HEK293 (cell line): ENCODE measurements around the gene GABBR2.
"Not testable (repeated sequence)": the region's sequence is repeated elsewhere in the genome, so short reads cannot be mapped to it uniquely, and the experiment has no call there.

Source experiments
- CTCF ChIA-PET: fragments of 350-600 bp; formaldehyde crosslinking; extraction: SDS; loops from one replicate; lab custom pipeline; 2021; ENCODE audit warnings: antibody characterized with exemption; lab: Yijun Ruan, JAX
- POLR2A ChIA-PET: fragments of 300-600 bp; formaldehyde crosslinking; extraction: SDS; loops from one replicate; lab custom pipeline; 2020; ENCODE audit warnings: antibody characterized with exemption, inconsistent platforms; lab: Yijun Ruan, JAX
- H3K27ac ChIP-seq: fragments of 200-500 bp; sonication (Bioruptor generic); 2 replicates; pipeline ENCODE4 v1.5.1; 2014; ENCODE audit warnings: low read depth, low read length, control low read depth, inconsistent platforms; ENCODE audit errors: extremely low read depth
- H3K36me3 ChIP-seq, 2 experiments: fragments of 200-500 bp in 1 of 2; sonication (Bioruptor generic) in 1 of 2; 1 replicate in 1 of 2; 2 replicates in 1 of 2; pipeline ENCODE4 v1.5.1; 2014 to 2017; ENCODE audit warnings: inconsistent platforms in 2 of 2, low read length in 2 of 2; ENCODE audit not compliant: control insufficient read depth in 2 of 2, insufficient read depth in 1 of 2
- H3K4me1 ChIP-seq: fragments of 200-500 bp; sonication (Bioruptor generic); 2 replicates; pipeline ENCODE4 v1.5.1; 2014; ENCODE audit warnings: mild to moderate bottlenecking, low read length, inconsistent platforms; ENCODE audit not compliant: control insufficient read depth, insufficient read depth
- H3K4me3 ChIP-seq: 2 replicates; pipeline ENCODE4 v1.5.1; 2011; ENCODE audit warnings: low read depth, mild to moderate bottlenecking, control low read depth, low read length, moderate library complexity
- H3K9me3 ChIP-seq: fragments of 200-500 bp; sonication (Bioruptor generic); 2 replicates; pipeline ENCODE4 v1.5.1; 2014; ENCODE audit warnings: low read depth, low read length, inconsistent platforms; ENCODE audit not compliant: control insufficient read depth, insufficient read depth
- KLF1 ChIP-seq: fragments of 450-650 bp; formaldehyde crosslinking; IDR thresholded peaks from 2 replicates; pipeline ENCODE4 v1.5.1; 2016; ENCODE audit warnings: missing biosample characterization, missing genetic modification characterization
- SCRT2 ChIP-seq: fragments of 450-650 bp; formaldehyde crosslinking; IDR thresholded peaks from 2 replicates; pipeline ENCODE4 v1.5.1; 2016; ENCODE audit warnings: missing biosample characterization, missing genetic modification characterization
- TRIM28 ChIP-seq: IDR thresholded peaks from 2 replicates; pipeline ENCODE4 v1.6.1; 2011; ENCODE audit warnings: low read length, control low read depth, borderline replicate concordance
- ZNF146 ChIP-seq: fragments of 450-650 bp; formaldehyde crosslinking; IDR thresholded peaks from 2 replicates; pipeline ENCODE4 v1.5.1; 2016; ENCODE audit warnings: missing biosample characterization, missing genetic modification characterization
- ZNF239 ChIP-seq: fragments of 450-650 bp; formaldehyde crosslinking; IDR thresholded peaks from 2 replicates; pipeline ENCODE4 v1.5.1; 2016; ENCODE audit warnings: missing biosample characterization, missing genetic modification characterization
- ZNF791 ChIP-seq: fragments of 450-650 bp; formaldehyde crosslinking; IDR thresholded peaks from 2 replicates; pipeline ENCODE4 v1.5.1; 2016; ENCODE audit warnings: missing biosample characterization, missing genetic modification characterization
- TF ChIP-seq, protein P1 (sequence below): fragments of 450-650 bp; formaldehyde crosslinking; IDR thresholded peaks from 2 replicates; pipeline ENCODE4 v1.5.1; 2016; ENCODE audit warnings: missing biosample characterization, missing genetic modification characterization
- TF ChIP-seq, protein P2 (sequence below): sonication (generic); formaldehyde crosslinking; IDR thresholded peaks from 2 replicates; pipeline ENCODE4 v1.8.1; 2022; ENCODE audit warnings: mild to moderate bottlenecking, moderate library complexity, missing genetic modification reagents
- TF ChIP-seq, protein P3 (sequence below): fragments of 450-650 bp; formaldehyde crosslinking; IDR thresholded peaks from 2 replicates; pipeline ENCODE4 v1.5.1; 2016; ENCODE audit warnings: missing biosample characterization, missing genetic modification characterization
- TF ChIP-seq, protein P4 (sequence below): fragments of 450-650 bp; formaldehyde crosslinking; IDR thresholded peaks from 2 replicates; pipeline ENCODE4 v1.5.1; 2016; ENCODE audit warnings: missing biosample characterization, missing genetic modification characterization
- TF ChIP-seq, protein P5 (sequence below): fragments of 450-650 bp; formaldehyde crosslinking; IDR thresholded peaks from 2 replicates; pipeline ENCODE4; 2016; ENCODE audit warnings: missing biosample characterization, missing genetic modification characterization

GABBR2 gene

DNA sequence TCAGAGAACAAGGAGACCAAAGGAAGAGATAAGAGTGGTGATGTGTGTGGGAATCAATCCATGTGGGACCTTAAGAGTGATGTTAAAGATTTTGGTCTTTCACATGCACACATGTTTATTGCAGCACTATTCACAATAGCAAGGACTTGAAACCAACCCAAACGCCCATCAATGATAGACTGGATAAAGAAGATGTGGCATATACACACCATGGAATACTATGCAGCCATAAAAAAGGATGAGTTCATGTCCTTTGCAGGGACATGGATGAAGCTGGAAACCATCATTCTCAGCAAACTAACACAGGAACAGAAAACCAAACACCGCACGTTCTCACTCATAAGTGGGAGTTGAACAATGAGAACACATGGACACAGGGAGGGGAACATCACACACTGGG is 53.3 kb downstream of the GABBR2 start:
- TF ChIP-seq ZNF146 (tag by site-specific recombination) = peak; percentile 67
- POLR2A ChIA-PET, H3K9me3 ChIP-seq, H3K36me3 ChIP-seq, H3K27ac ChIP-seq, H3K4me3 ChIP-seq, H3K4me1 ChIP-seq: not testable (repeated sequence)
- CTCF ChIA-PET = interaction anchor here (0.6 to 0.7 kb wide), 2 partner anchors 16 to 543 kb away, joined by 3 read pairs; no protein-coding TSS in a partner anchor

DNA sequence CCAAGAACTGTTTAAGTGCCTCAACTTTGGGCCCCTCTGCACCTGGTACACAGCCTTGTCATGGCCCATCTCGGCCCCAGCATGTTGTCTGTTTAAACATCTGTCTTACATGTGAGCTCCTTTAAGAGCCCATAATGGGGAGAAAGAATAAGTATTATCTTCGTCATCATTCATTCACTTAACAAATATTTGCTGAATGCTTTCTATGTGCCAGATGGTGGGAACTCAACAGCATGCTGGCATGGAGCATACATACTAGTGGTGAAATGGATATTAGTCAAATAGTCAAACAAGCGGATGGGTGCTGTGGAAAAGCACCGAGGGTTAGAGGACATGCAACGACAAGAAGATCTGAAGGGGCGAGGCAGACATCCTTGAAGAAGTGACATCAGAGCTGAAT is 54.5 kb downstream of the GABBR2 start:
- H3K4me3 ChIP-seq = no peak overlapping the region
- H3K27ac ChIP-seq = no peak overlapping the region
- ChIA-PET POLR2A (interaction anchor here (0.6 kb wide), 1 partner anchor 460 kb away, joined by 3 read pairs; no protein-coding TSS in a partner anchor), CTCF (interaction anchor here (1.3 kb wide), 1 partner anchor 121 kb away, joined by 3 read pairs; no protein-coding TSS in a partner anchor)
- no peaks in the 10 kb centered on the region for H3K36me3 ChIP-seq
- TF ChIP-seq SCRT2 (tag by site-specific recombination) (no peak), KLF1 (no peak), TRIM28 (no peak), ZNF791 (tag by site-specific recombination) (no peak)
- TF ChIP-seq, protein P1, sequence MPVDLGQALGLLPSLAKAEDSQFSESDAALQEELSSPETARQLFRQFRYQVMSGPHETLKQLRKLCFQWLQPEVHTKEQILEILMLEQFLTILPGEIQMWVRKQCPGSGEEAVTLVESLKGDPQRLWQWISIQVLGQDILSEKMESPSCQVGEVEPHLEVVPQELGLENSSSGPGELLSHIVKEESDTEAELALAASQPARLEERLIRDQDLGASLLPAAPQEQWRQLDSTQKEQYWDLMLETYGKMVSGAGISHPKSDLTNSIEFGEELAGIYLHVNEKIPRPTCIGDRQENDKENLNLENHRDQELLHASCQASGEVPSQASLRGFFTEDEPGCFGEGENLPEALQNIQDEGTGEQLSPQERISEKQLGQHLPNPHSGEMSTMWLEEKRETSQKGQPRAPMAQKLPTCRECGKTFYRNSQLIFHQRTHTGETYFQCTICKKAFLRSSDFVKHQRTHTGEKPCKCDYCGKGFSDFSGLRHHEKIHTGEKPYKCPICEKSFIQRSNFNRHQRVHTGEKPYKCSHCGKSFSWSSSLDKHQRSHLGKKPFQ = no peak
- no peaks in the 10 kb centered on the region for H3K4me1 ChIP-seq
- no peaks in the 10 kb centered on the region for H3K9me3 ChIP-seq

DNA sequence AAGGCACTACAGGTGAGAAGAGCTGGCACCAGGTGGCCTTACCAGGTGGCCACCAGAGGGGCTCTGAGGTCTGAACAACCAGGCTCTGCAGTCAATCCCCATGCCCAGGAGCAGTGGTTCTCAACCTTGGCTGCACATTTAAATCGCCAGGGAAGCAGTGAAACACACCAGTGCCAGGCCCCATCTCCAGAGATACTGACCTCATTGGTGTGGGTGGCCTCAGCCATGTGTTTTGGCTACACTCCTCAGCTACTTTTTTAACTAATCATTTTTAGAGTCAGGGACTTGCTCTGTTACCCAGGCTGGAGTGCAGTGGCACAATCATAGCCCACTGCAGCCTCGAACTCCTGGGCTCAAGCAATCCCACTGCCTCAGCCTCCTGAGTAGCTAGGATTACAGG is 56.0 kb downstream of the GABBR2 start:
- Histone ChIP-seq H3K36me3 (no peaks in the 10 kb centered on the region), H3K4me1 (no peaks in the 10 kb centered on the region), H3K4me3 (no peak overlapping the region), H3K9me3 (no peaks in the 10 kb centered on the region), H3K27ac (no peak overlapping the region)
- TF ChIP-seq, protein P2, sequence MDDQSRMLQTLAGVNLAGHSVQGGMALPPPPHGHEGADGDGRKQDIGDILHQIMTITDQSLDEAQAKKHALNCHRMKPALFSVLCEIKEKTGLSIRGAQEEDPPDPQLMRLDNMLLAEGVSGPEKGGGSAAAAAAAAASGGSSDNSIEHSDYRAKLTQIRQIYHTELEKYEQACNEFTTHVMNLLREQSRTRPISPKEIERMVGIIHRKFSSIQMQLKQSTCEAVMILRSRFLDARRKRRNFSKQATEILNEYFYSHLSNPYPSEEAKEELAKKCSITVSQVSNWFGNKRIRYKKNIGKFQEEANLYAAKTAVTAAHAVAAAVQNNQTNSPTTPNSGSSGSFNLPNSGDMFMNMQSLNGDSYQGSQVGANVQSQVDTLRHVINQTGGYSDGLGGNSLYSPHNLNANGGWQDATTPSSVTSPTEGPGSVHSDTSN (CRISPR knock-in tag) = no peak
- CTCF ChIA-PET = interaction anchor here (1.3 kb wide), 1 partner anchor 337 kb away, joined by 4 read pairs; no protein-coding TSS in a partner anchor
- POLR2A ChIA-PET = no interaction called here

DNA sequence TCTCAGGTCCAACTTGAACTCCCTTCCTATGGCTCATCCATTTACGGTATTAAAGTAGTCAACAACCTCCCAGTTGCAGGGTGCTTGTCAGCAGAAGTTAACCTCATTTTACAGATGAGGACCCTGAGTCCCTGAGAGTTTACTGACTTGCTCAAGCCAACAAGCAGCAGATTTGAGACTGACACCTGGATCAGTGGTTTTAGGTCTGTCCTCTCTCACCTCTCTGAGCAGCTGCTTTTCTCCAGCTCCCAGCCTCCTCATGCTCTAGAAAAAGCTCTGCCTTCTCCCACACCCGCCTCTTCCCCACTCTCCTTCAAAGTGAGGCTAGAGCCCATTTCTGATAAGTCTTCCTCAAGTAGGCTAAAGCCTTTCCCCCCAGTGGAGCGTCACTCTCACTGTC is 56.4 kb downstream of the GABBR2 start:
- CTCF ChIA-PET = no interaction called here

More for the DNA sequence above, 56.4 kb downstream of the GABBR2 start:
- no peaks in the 10 kb centered on the region for H3K9me3 ChIP-seq
- TF ChIP-seq, protein P3, sequence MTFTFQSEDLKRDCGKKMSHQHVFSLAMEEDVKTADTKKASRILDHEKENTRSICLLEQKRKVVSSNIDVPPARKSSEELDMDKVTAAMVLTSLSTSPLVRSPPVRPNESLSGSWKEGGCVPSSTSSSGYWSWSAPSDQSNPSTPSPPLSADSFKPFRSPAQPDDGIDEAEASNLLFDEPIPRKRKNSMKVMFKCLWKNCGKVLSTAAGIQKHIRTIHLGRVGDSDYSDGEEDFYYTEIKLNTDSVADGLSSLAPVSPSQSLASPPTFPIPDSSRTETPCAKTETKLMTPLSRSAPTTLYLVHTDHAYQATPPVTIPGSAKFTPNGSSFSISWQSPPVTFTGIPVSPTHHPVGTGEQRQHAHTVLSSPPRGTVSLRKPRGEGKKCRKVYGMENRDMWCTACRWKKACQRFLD (tag by site-specific recombination) = no peak
- TF ChIP-seq, protein P4, sequence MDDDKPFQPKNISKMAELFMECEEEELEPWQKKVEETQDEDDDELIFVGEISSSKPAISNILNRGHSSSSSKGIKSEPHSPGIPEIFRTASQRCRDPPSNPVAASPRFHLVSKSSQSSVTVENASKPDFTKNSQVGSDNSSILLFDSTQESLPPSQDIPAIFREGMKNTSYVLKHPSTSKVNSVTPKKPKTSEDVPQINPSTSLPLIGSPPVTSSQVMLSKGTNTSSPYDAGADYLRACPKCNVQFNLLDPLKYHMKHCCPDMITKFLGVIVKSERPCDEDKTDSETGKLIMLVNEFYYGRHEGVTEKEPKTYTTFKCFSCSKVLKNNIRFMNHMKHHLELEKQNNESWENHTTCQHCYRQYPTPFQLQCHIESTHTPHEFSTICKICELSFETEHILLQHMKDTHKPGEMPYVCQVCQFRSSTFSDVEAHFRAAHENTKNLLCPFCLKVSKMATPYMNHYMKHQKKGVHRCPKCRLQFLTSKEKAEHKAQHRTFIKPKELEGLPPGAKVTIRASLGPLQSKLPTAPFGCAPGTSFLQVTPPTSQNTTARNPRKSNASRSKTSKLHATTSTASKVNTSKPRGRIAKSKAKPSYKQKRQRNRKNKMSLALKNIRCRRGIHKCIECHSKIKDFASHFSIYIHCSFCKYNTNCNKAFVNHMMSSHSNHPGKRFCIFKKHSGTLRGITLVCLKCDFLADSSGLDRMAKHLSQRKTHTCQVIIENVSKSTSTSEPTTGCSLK (tag by site-specific recombination) = no peak
- no peak for TF ChIP-seq ZNF239 (tag by site-specific recombination)
- TF ChIP-seq, protein P5, sequence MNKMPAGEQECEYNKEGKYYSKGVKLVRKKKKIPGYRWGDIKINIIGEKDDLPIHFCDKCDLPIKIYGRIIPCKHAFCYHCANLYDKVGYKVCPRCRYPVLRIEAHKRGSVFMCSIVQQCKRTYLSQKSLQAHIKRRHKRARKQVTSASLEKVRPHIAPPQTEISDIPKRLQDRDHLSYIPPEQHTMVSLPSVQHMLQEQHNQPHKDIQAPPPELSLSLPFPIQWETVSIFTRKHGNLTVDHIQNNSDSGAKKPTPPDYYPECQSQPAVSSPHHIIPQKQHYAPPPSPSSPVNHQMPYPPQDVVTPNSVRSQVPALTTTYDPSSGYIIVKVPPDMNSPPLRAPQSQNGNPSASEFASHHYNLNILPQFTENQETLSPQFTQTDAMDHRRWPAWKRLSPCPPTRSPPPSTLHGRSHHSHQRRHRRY (tag by site-specific recombination) = no peak
- H3K27ac ChIP-seq = no peak overlapping the region
- H3K36me3 ChIP-seq = no peaks in the 10 kb centered on the region
- no peak overlapping the region for H3K4me3 ChIP-seq
- POLR2A ChIA-PET = no interaction called here
- H3K4me1 ChIP-seq = no peaks in the 10 kb centered on the region
